SKM-1 (cell line): Measurements from ENCODE around the gene NUP88.

Experiments
- DNase-seq: peaks from one replicate; lab custom pipeline; 2025; ENCODE audit not compliant: unreplicated experiment; lab: John Stamatoyannopoulos, UW

The NUP88 gene

GRCh38 chr17:5419959-5420653, 644 bp upstream of the NUP88 start, which contains the start of gene RPAIN:
TSS of gene RPAIN (plus strand) at chr17:5420182. CDS start at chr17:5420211, 29 bp downstream.
- peak; percentile 70 for DNase-seq

GRCh38 chr17:5418858-5419355, 555 bp downstream of the NUP88 start:
- DNase-seq = no peak

GRCh38 chr17:5416901-5417300, 2.6 kb downstream of the NUP88 start:
- DNase-seq = no peak

- DNase-seq = no peak
Observed at GRCh38 chr17:5413682-5414081, 5.8 kb downstream of the NUP88 start.

GRCh38 chr17:5410594-5411272, 8.7 kb downstream of the NUP88 start:
- DNase-seq = no peak

GRCh38 chr17:5408186-5408585, 11.3 kb downstream of the NUP88 start:
- DNase-seq = no peak

GRCh38 chr17:5405400-5405799, 14.1 kb downstream of the NUP88 start:
- DNase-seq = no peak

- DNase-seq = no peak
Observed at GRCh38 chr17:5399767-5400166, 19.7 kb downstream of the NUP88 start.

GRCh38 chr17:5396612-5397011, 22.9 kb downstream of the NUP88 start:
- DNase-seq = no peak

GRCh38 chr17:5391678-5392077, 27.8 kb downstream of the NUP88 start:
- no peak for DNase-seq

GRCh38 chr17:5381542-5381941, 37.9 kb downstream of the NUP88 start:
- no peak for DNase-seq

GRCh38 chr17:5380491-5381135, 38.8 kb downstream of the NUP88 start:
- DNase-seq = no peak

GRCh38 chr17:5379351-5380107, 39.9 kb downstream of the NUP88 start:
- no peak for DNase-seq

GRCh38 chr17:5378566-5379207, 40.8 kb downstream of the NUP88 start:
- DNase-seq = no peak

- DNase-seq = no peak
Observed at GRCh38 chr17:5373112-5373511, 46.4 kb downstream of the NUP88 start.

GRCh38 chr17:5370411-5370810, 49.1 kb downstream of the NUP88 start:
- DNase-seq = no peak

GRCh38 chr17:5365831-5366230, 53.6 kb downstream of the NUP88 start:
- DNase-seq = no peak

- DNase-seq = no peak
Observed at GRCh38 chr17:5364696-5365095, 54.8 kb downstream of the NUP88 start.

- DNase-seq = no peak
Observed at GRCh38 chr17:5364156-5364555, 55.3 kb downstream of the NUP88 start.

GRCh38 chr17:5362162-5362811, 57.2 kb downstream of the NUP88 start:
- no peak for DNase-seq
